Chondrocyte (in vitro differentiated cells): Measurements from ENCODE around the gene PHLDB2. TPM values are rescaled to one million over a fixed set of nuclear protein-coding genes. Genes with fewer than 3 reads are reported as not detected.

Experiments used
- DNase-seq: peaks from one replicate; pipeline ENCODE4 v3.0.0; 2021; ENCODE audit warnings: mixed read lengths, low spot score
- H3K27ac Mint-ChIP-seq: one replicate; pipeline ENCODE4 v1.8.0; 2021; ENCODE audit warnings: mild to moderate bottlenecking, moderate library complexity, mixed read lengths; ENCODE audit not compliant: unreplicated experiment
- H3K27me3 Mint-ChIP-seq: 2 replicates; pipeline ENCODE4 v1.8.0; 2021; ENCODE audit warnings: low read depth, mixed read lengths
- H3K36me3 Mint-ChIP-seq: 2 replicates; pipeline ENCODE4 v1.8.0; 2021; ENCODE audit warnings: low read depth, mixed read lengths
- H3K4me1 Mint-ChIP-seq: 2 replicates; pipeline ENCODE4 v1.8.0; 2021; ENCODE audit warnings: low read depth, mild to moderate bottlenecking, mixed read lengths
- H3K4me3 Mint-ChIP-seq: one replicate; pipeline ENCODE4 v1.8.0; 2021; ENCODE audit warnings: mild to moderate bottlenecking, moderate library complexity, mixed read lengths; ENCODE audit not compliant: unreplicated experiment
- H3K9me3 Mint-ChIP-seq: 2 replicates; pipeline ENCODE4 v1.8.0; 2021; ENCODE audit warnings: low read depth, mixed read lengths
- CTCF ChIP-seq: fragments of 200-600 bp; sonication (generic); IDR thresholded peaks from 2 replicates; pipeline ENCODE4 v1.5.0; 2021; ENCODE audit warnings: antibody characterized with exemption, mild to moderate bottlenecking, moderate library complexity
- total RNA-seq: library from RNA; stranded (reverse); gene quantifications from 3 replicates; pipeline ENCODE4 v1.2.1, GENCODE V29; 2021

PHLDB2 gene
- total RNA-seq, 1 donor from 2014 or later: 138 TPM

GRCh38 chr3:112002096-112002971 lies 143.3 kb downstream of the PHLDB2 start:
- TF ChIP-seq CTCF: no peak
- Mint-ChIP-seq H3K36me3 (no peaks in the 10 kb centered on the region), H3K27ac (no peak overlapping the region), H3K4me1 (peaks cover 14% of the 10 kb centered on the region), H3K27me3 (peaks cover 11% of the 10 kb centered on the region), H3K9me3 (no peaks in the 10 kb centered on the region), H3K4me3 (no peak overlapping the region)
- no peak for DNase-seq

GRCh38 chr3:112003321-112004080 lies 144.4 kb downstream of the PHLDB2 start:
- TF ChIP-seq CTCF: no peak
- Mint-ChIP-seq H3K36me3 (no peaks in the 10 kb centered on the region), H3K9me3 (no peaks in the 10 kb centered on the region), H3K27ac (no peak overlapping the region), H3K27me3 (peaks cover 11% of the 10 kb centered on the region), H3K4me3 (no peak overlapping the region), H3K4me1 (peaks cover 21% of the 10 kb centered on the region)
- no peak for DNase-seq

GRCh38 chr3:112004187-112004586 lies 145.1 kb downstream of the PHLDB2 start:
- peaks cover 18% of the 10 kb centered on the region for H3K4me1 Mint-ChIP-seq
- H3K4me3 Mint-ChIP-seq: no peak overlapping the region
- no peak for DNase-seq
- no peak for TF ChIP-seq CTCF
- H3K9me3 Mint-ChIP-seq: no peaks in the 10 kb centered on the region
- H3K36me3 Mint-ChIP-seq: no peaks in the 10 kb centered on the region
- H3K27ac Mint-ChIP-seq: no peak overlapping the region
- H3K27me3 Mint-ChIP-seq: peaks cover 8% of the 10 kb centered on the region

- H3K27ac Mint-ChIP-seq: no peak overlapping the region
- TF ChIP-seq CTCF: no peak
- no peaks in the 10 kb centered on the region for H3K9me3 Mint-ChIP-seq
- H3K27me3 Mint-ChIP-seq: peaks cover 6% of the 10 kb centered on the region
- H3K4me1 Mint-ChIP-seq: peaks cover 15% of the 10 kb centered on the region
- H3K4me3 Mint-ChIP-seq: no peak overlapping the region
- no peak for DNase-seq
- H3K36me3 Mint-ChIP-seq: no peaks in the 10 kb centered on the region
These were observed 145.6 kb downstream of the PHLDB2 start for GRCh38 chr3:112004669-112005068.

GRCh38 chr3:112005091-112005672 lies 146.1 kb downstream of the PHLDB2 start:
- H3K27me3 Mint-ChIP-seq: peaks cover 4% of the 10 kb centered on the region
- H3K4me1 Mint-ChIP-seq: peaks cover 18% of the 10 kb centered on the region
- no peak for DNase-seq
- TF ChIP-seq CTCF: no peak
- no peak overlapping the region for H3K4me3 Mint-ChIP-seq
- no peaks in the 10 kb centered on the region for H3K9me3 Mint-ChIP-seq
- no peaks in the 10 kb centered on the region for H3K36me3 Mint-ChIP-seq
- no peak overlapping the region for H3K27ac Mint-ChIP-seq
